Measurements from ENCODE around the gene SYPL1.

The SYPL1 gene

DNA sequence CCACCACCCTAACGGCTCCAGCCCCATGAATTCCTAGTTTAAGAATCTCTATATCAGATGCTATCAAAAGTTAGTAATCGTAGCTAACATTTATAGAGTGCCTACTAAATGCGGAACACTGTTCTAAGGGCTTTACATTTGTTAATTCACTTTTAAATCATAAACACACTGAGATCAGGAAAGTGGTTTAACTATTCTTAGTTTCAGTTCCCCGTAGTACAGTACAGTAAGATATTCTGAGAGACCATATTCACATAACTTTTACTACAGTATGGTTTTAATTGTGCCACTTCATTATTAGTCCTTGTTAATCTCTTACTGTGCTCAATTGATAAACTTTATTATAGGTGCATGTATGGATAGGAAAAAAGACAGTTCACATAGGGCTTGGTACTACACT lies 22.5 kb downstream of the SYPL1 start:
- CTCF ChIA-PET, result interaction anchor here (1.3 kb wide), 1 partner anchor 22 kb away, joined by 3 read pairs; the partner anchor contains the start of gene SYPL1
- TF ChIP-seq, protein P1, sequence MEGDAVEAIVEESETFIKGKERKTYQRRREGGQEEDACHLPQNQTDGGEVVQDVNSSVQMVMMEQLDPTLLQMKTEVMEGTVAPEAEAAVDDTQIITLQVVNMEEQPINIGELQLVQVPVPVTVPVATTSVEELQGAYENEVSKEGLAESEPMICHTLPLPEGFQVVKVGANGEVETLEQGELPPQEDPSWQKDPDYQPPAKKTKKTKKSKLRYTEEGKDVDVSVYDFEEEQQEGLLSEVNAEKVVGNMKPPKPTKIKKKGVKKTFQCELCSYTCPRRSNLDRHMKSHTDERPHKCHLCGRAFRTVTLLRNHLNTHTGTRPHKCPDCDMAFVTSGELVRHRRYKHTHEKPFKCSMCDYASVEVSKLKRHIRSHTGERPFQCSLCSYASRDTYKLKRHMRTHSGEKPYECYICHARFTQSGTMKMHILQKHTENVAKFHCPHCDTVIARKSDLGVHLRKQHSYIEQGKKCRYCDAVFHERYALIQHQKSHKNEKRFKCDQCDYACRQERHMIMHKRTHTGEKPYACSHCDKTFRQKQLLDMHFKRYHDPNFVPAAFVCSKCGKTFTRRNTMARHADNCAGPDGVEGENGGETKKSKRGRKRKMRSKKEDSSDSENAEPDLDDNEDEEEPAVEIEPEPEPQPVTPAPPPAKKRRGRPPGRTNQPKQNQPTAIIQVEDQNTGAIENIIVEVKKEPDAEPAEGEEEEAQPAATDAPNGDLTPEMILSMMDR (IDR thresholded peaks at IDR 0.05; ENCODE audit: insufficient read depth, low read length, missing control alignments), result no peak
- H3K4me3 ChIP-seq (ENCODE audit: low read depth, low read length), result no peak overlapping the region
- POLR2A ChIA-PET, result no interaction called here
- no peak for DNase-seq (ENCODE audit: low read depth, low spot score)

GRCh38 chr7:106088014-106088413 lies 24.1 kb downstream of the SYPL1 start:
- H3K4me3 ChIP-seq (ENCODE audit: low read depth, low read length), result no peak overlapping the region
- no peak for DNase-seq (ENCODE audit: low read depth, low spot score)
- TF ChIP-seq, protein P1 (IDR thresholded peaks at IDR 0.05; ENCODE audit: insufficient read depth, low read length, missing control alignments), result no peak
- CTCF ChIA-PET, result no interaction called here
- POLR2A ChIA-PET, result no interaction called here

DNA sequence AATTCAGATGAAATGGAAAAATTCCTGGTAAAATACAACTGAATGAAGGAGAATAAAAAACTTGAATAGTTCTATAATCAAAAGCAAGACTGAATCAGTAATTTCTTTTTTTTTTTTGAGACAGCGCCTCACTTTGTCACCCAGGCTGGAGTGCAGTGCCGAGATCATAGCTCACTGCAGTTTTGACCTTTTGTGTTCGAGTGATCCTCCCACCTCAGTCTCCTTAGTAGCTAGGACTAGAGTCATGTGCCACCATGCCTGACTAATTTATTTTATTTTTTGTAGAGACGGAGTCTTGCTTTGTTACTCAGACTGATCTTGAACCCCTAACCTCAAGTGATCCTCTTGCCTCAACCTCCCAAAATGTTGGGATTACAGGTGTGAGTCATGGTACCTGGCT lies 26.1 kb downstream of the SYPL1 start:
- no peak overlapping the region for H3K4me3 ChIP-seq (ENCODE audit: low read depth, low read length)
- no peak for DNase-seq (ENCODE audit: low read depth, low spot score)
- ChIA-PET CTCF (interaction anchor here (1.5 kb wide), 1 partner anchor 68 kb away, joined by 3 read pairs; no protein-coding TSS in a partner anchor), POLR2A (no interaction called here)
- TF ChIP-seq, protein P1 (IDR thresholded peaks at IDR 0.05; ENCODE audit: insufficient read depth, low read length, missing control alignments), result no peak

- TF ChIP-seq, protein P1 (IDR thresholded peaks at IDR 0.05; ENCODE audit: insufficient read depth, low read length, missing control alignments), result no peak
- DNase-seq (ENCODE audit: low read depth, low spot score), result no peak
- H3K4me3 ChIP-seq (ENCODE audit: low read depth, low read length), result no peak overlapping the region
- POLR2A ChIA-PET, result no interaction called here
- CTCF ChIA-PET, result interaction anchor here (0.9 to 1.3 kb wide), 2 partner anchors 69 to 90 kb away, joined by 3 to 4 read pairs; no protein-coding TSS in a partner anchor
These were observed 27.1 kb downstream of the SYPL1 start for GRCh38 chr7:106085015-106085414.

GRCh38 chr7:106083717-106084116 lies 28.4 kb downstream of the SYPL1 start:
- TF ChIP-seq, protein P1 (IDR thresholded peaks at IDR 0.05; ENCODE audit: insufficient read depth, low read length, missing control alignments), result no peak
- ChIA-PET POLR2A (no interaction called here), CTCF (no interaction called here)
- no peak for DNase-seq (ENCODE audit: low read depth, low spot score)
- no peak overlapping the region for H3K4me3 ChIP-seq (ENCODE audit: low read depth, low read length)

DNA sequence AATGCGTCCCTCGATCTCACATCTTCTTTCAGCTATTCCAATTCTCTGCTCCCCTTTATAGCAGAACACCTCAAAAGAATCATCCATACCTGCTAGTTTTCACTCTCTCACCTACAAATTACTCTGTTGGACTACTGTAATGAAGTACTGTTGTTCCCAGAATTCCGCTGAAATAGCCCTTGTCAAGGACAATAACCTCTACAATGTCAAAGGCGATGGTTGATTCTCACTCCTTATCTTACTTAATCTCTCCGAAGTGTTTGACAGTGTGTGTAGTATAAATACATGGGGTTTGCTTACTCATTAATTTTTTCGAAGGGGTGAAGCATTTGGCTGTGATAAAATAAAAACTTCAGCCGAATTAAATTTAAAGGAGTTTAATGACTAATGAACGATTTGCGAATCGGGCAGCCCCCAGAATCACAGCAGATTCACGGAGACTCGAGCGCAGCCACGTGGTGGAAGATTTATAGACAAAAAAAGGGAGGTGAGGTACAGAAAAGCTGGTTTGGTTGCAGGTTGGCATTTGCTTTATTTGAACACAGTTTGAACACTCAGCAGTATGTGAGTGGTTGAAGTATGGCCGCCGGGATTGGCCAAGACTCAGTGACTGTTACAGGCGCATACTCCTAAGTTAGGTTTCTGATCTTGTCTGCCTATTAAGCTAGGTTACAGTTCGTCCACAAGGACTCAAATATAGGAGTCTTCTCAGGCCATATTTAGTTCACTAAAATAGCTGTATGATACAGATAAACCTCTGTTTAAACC lies 29.8 kb downstream of the SYPL1 start:
- no peak for DNase-seq (ENCODE audit: low read depth, low spot score)
- ChIA-PET POLR2A (no interaction called here), CTCF (interaction anchor here (2.0 kb wide), 1 partner anchor 11 kb away, joined by 4 read pairs; no protein-coding TSS in a partner anchor)

More for the DNA sequence above, 29.8 kb downstream of the SYPL1 start:
- no peak overlapping the region for H3K4me3 ChIP-seq (ENCODE audit: low read depth, low read length)
- TF ChIP-seq, protein P1 (IDR thresholded peaks at IDR 0.05; ENCODE audit: insufficient read depth, low read length, missing control alignments), result no peak

All from AG04449 (cell line).